ENCODE measurements around the gene FAM72C. TPM values are rescaled to one million over a fixed set of nuclear protein-coding genes. Genes with fewer than 3 reads are reported as not detected.
"Not testable (repeated sequence)": the region's sequence is repeated elsewhere in the genome, so short reads cannot be mapped to it uniquely, and the experiment has no call there.

Gene FAM72C
- total RNA-seq (2014; rRNA removed; shearing (Covaris generic)), result 28.1 and 29.5 TPM in 2 replicates
- 24.5 and 26.5 TPM in 2 replicates for polyA plus RNA-seq (2014; cell fraction: nucleus; rRNA removed)

DNA sequence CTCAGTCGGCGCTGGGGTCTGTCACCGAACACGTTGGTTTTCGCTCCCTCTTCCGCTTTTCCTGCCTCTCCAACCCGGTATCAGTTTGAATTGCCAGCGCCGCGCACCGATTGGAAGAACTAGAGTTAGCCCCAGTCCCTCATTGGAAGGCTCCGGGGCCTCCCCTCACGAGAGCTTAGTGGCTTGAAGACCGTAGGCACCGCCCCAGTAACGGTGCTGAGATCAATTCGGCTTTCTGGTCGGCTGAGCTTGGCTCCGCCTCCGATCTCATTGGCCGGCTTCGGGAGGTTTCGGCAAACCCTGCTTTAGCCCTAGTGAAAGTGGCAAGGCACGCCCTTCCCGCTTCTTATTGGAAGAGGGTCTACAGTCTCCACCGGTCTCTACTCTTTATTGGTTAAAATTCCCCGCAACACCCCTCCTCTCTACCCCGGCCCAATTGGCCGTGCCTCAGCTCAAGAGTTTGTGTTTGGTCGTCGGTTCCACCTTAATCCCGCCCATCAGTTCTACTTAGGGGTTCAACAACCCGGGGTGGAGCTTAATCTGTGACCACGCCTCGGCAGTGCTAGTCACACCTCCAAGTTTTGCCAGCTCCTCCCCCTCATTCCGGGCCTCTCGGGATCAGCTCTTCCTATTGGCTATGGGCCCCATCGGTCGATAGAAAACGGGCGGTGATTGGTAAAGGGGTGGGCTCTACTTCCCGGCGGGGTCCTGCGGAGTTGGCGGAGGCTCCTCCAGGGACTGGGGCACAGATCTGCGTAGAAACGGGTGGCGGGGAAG lies at the start of gene FAM72C:
Gene FAM72C, minus strand, starts transcription at position 63 of the 777 bp plus-strand sequence. CDS start 845 bp downstream, outside the sequence.
- not testable (repeated sequence) for DNase-seq (ENCODE audit: extremely low read depth, low read depth)

- DNase-seq (ENCODE audit: extremely low read depth, low read depth), result not testable (repeated sequence)
Measured at GRCh38 chr1:144020001-144020738, 48.4 kb upstream of the FAM72C start.

DNA sequence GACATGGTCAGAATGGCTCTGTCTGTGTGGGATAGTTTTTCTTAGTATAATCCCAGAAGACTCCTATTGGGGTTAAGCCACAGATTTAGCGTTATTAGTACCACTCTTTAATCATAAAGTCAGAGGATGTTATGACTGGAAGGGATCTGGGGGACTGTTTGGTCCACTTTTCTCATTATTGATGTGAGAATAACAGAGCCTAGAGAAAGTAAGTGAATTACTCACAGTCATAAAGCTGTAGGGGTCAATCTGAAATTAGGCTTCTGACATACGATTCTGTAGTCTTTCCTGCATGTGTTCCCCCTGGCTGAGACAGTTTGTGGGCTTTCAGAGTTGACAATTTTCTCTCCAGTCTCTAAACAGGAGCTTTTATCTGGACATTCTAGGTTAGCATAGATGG lies 47.3 kb upstream of the FAM72C start:
- DNase-seq (ENCODE audit: extremely low read depth, low read depth), result not testable (repeated sequence)

DNA sequence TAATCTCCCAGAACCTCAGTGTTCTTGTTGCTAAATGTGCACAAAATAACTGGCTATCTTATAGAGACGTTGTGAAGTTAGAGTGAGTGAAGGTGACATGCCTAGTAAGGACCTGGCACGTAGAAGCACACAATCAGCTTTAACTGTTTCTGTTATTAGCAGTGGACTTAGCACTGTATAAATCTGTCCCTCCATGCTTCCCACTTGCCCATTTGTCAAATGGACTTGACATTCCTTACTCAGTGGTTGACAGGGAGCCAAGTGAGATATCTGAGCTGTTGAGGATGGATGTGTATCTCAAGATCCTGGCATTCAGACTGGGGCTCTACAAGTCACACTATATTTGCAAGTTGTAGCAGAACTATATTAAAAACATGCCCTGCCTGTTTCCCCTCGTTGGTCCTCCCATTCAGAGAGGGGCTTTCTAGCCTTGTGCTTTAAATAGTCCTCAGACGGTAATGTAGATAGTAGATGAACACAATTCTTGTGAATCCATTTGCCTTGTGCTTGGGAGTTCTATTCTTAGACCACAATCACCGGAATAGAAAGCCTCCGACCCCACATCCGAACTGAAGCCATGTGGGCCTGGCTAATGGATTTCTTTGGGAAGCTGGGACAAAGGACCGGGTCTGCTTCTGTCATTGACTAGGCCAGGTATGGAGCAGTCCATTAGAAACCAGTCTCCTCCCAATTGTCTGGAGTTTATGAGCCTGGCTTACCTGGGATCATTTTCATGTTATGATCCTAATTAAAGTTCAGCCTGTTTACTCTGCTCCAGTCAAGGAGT lies 43.6 kb upstream of the FAM72C start:
- not testable (repeated sequence) for DNase-seq (ENCODE audit: extremely low read depth, low read depth)

DNA sequence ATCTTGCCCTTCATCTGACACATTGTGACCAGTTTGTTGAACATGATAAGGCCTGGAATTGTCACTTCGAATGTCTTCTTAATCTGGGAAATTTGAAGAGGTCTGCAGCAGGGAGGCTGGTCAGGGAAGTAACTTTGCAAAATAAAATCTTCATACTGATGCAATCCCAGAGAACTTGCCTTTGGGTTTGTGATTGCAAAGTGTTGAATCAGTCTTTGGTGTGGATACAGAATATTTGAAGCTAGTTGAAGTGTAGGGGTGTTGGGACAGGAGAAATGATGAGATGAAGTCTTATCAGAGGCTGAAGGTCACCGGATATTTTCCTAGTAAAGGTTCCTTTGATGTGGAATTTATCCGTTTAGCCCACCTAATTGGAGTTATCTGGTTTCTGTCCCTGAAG lies 42.7 kb upstream of the FAM72C start:
- not testable (repeated sequence) for DNase-seq (ENCODE audit: extremely low read depth, low read depth)

DNA sequence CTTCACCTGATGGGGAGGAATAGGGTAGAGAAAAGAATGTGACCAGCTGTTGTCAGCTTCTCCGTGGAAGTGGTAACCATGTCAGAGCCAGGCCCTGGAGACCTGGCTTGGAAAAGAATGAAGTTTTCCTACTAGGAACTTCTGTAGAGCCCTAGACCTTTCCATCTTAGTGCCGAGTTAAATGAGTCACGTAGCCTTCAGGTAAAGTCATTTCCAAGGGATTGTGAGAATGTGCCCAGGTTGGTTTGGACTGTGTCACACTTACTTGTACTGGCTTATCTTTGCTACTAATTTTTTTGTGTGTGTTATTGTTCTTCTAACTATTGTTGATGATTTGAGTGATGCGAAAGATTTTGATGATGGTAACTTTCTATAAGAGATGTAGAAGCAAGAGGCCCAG lies 42.3 kb upstream of the FAM72C start:
- DNase-seq (ENCODE audit: extremely low read depth, low read depth), result not testable (repeated sequence)

DNA sequence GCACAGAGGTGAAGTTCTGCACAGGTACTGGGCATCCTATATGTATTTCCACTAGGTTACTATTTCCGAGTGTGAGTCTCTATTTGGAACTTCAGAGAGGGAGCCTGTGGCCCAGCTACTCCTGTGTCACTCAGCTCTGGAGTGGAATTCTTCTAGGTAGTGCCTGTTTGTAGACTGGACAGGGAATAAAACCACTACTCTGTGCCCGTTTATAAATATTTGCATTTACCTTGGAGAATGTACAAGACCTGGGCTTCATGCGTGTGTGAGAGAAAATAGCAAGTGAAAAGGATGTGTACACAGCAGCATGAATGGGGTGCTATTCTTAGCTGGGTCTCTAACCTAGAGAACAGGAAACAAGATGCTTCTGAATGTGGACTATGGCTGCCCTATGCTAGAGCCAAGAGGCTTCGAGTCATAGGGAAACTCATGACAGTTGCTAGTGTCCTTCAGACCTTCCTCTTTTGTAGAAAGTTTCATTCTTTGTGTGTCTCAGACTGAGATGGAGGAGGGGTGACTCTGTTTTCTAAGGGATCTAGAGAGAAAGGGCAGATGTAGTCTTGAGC lies 40.5 kb upstream of the FAM72C start:
- not testable (repeated sequence) for DNase-seq (ENCODE audit: extremely low read depth, low read depth)

GRCh38 chr1:144009410-144009809 lies 37.6 kb upstream of the FAM72C start:
- DNase-seq (ENCODE audit: extremely low read depth, low read depth), result not testable (repeated sequence)

- DNase-seq (ENCODE audit: extremely low read depth, low read depth), result not testable (repeated sequence)
Measured at GRCh38 chr1:144004259-144004658, 32.5 kb upstream of the FAM72C start.

GRCh38 chr1:144003306-144004029 lies 31.7 kb upstream of the FAM72C start:
- DNase-seq (ENCODE audit: extremely low read depth, low read depth), result not testable (repeated sequence)

DNA sequence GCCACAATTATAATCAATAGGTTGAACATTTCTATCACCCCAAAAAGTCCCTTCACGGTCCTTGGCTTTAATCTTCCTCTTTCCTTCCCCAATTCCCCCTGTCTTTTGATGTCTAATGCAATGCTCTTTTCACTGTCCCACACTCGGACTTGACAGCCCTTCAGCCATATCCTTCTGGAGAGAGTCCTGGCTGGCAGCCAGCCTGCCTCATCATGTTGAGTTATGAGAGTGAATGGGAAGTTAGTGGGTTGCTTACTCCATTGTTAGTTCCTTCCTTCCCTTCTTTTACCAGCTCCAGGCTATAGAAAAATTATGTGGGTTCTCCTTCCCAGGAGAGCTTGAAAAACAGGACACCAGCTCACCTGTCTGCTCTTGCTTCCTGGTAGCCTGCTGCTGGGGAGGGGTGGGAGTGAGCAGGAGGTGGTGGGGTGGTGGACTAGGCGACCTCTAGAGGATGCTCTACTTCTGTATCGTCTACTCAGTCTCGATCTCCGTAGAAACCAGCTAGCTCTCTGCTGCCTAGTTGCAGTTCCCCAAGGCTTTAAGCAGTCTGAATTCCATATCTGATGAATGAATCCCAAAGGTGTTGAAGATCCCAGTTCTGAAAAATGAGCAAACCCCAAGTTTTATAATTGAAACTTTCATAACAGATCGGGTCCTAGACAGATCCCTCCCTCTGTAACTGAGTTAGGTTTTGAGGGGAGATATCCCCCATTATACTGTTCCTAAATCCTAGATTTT lies 30.5 kb upstream of the FAM72C start:
- not testable (repeated sequence) for DNase-seq (ENCODE audit: extremely low read depth, low read depth)

DNA sequence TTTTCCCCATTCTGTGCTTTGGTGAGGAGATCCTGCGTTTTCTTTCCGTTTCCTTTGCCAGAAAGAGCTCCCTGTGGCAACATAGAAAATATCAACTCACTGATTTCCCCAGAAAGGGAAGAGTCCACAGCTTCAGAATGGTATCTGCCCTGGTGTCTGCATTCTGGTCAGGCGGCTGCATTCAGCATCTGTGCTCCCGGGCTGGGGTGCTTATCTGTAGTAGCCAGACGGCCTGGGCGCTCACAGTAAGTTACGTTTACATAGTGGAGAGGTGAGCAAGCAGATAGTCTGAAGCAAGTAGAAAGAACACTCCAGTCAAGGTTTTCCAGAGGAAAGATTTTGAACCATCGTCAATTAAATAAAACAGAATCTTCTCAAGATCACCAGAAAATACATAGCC lies 29.3 kb upstream of the FAM72C start:
- not testable (repeated sequence) for DNase-seq (ENCODE audit: extremely low read depth, low read depth)

DNA sequence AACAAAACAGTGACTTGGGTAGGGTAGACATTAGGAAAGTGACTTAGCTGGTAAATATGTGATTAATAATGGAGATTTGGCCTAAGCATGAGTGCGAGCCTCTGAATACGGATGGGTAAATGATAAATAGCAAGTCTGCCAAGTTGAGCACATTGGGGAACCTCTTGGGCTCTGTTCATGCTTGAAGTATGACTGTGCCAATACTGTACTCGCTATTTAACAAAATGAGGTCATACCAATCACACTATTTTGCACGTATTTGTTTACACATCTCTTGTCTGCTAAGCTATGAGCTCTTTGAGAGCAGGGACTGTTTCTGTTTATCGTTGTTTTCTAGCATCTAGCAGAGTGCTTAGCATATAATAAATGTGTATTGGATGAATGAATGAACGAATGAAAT lies 24.2 kb upstream of the FAM72C start:
- DNase-seq (ENCODE audit: extremely low read depth, low read depth), result not testable (repeated sequence)

- DNase-seq (ENCODE audit: extremely low read depth, low read depth), result not testable (repeated sequence)
Measured at GRCh38 chr1:143993301-143993907, 21.6 kb upstream of the FAM72C start.

- not testable (repeated sequence) for DNase-seq (ENCODE audit: extremely low read depth, low read depth)
Measured at GRCh38 chr1:143990699-143991098, 18.9 kb upstream of the FAM72C start.

DNA sequence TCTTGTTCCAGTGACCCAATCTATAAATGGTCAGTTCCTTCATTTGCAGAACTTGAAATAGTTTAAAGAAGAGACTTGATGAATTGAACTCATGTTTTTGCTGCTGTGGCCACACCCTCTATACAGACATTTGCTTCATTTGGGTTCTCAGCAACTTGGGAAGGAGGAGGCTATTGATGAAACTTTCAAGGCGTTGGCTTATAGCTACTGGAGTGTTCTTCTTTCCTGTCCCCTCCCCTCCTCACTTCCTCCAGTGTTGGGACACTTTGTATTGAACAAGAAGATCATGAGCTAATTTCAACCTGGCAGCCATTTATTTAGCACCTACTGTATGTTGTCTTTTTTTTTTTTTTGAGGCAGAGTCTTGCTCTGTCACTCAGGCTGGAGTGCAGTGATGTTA lies 17.9 kb upstream of the FAM72C start:
- DNase-seq (ENCODE audit: extremely low read depth, low read depth), result not testable (repeated sequence)

- DNase-seq (ENCODE audit: extremely low read depth, low read depth), result not testable (repeated sequence)
Measured at GRCh38 chr1:143989427-143989712, 17.6 kb upstream of the FAM72C start.

DNA sequence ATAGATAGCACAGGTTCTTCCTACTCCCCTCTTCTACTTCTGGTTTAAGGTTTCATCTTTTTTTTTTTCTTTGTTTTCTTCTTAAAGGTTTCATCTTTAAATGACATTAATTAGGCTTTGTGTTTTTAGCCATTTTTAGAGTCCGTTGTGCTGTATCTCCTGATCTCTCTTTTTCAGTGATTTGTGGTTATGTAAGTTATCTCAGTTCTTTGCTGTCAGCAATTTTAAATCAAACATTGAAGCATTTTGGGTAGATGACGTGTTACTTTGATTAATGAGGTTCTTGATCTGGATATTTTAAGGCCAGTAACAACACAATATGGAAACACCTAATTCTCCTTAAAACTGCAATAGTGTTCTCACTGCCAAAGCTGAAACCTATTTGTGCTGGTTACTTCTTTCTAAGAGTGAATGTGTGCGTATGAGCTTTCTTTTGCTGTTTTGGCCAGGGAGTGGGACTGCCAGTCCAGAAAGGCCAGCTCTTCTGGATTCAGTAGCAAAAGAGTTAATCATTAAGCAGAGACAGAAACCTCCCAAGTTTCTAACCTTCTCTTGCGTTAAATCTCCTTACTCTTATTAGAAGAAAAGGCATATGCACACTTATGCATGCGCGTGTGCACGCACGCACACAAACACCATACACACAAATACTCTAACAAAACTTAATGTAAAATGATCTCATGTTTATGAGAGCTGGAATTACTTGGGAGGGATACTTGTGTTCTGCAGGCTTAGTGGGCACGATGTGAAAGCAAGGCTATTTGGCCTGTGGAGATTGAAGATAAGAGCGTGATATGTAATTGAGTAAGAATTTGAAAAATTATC lies 17.0 kb upstream of the FAM72C start:
- DNase-seq (ENCODE audit: extremely low read depth, low read depth), result not testable (repeated sequence)
